GM19328 (cell line): ENCODE results near the gene DRP2.
"Not testable (repeated sequence)": the region's sequence is repeated elsewhere in the genome, so short reads cannot be mapped to it uniquely, and the experiment has no call there.

ENCODE experiments used
- ATAC-seq: cut with Tn5 transposase; IDR thresholded peaks from one replicate; pipeline ENCODE4 v1.9.1; 2021; ENCODE audit warnings: mild to moderate bottlenecking, moderate library complexity; ENCODE audit not compliant: unreplicated experiment

The DRP2 gene, protein sequence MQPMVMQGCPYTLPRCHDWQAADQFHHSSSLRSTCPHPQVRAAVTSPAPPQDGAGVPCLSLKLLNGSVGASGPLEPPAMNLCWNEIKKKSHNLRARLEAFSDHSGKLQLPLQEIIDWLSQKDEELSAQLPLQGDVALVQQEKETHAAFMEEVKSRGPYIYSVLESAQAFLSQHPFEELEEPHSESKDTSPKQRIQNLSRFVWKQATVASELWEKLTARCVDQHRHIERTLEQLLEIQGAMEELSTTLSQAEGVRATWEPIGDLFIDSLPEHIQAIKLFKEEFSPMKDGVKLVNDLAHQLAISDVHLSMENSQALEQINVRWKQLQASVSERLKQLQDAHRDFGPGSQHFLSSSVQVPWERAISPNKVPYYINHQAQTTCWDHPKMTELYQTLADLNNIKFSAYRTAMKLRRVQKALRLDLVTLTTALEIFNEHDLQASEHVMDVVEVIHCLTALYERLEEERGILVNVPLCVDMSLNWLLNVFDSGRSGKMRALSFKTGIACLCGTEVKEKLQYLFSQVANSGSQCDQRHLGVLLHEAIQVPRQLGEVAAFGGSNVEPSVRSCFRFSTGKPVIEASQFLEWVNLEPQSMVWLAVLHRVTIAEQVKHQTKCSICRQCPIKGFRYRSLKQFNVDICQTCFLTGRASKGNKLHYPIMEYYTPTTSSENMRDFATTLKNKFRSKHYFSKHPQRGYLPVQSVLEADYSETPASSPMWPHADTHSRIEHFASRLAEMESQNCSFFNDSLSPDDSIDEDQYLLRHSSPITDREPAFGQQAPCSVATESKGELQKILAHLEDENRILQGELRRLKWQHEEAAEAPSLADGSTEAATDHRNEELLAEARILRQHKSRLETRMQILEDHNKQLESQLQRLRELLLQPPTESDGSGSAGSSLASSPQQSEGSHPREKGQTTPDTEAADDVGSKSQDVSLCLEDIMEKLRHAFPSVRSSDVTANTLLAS

DNA sequence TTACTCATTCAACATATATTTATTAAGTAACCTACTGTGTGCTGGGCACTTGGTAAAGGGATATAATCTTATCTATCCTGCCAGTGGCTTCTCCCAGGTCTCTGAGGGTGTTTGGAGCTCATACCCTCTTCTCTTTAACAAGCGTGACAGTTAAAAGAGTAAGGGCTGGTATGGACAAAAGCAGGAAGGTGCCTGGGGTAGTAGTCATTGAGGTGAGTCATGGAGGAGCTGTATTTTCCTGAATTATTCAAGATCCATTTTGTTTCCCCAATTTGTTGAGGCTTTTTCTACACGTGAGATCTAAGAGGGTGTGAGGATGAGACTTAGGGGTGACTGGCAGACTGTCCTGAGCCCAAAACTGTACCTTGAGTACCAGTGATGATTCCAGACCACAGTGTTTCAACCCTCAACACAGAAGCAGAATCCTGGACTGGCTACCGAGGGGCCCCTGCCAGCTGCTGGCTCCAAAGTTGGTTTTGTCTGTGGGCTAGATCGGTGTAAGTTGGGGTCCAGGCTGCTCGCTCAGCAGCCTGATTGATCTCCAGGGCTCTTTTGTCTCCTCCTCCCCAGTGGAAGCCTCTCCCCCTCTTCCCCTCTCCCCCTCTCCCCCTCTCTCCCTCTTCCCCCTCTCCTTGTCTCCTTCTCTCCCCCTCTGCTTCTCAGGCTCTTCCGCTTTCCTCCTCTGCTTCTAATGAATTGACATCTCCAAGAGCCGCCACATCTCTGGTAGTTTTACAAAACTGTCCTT is at the start of gene DRP2:
TSS of gene DRP2 (plus strand) at position 671 of the 748 bp plus-strand sequence. CDS start 11,862 bp downstream, outside the sequence.
- ATAC-seq = no peak

DNA sequence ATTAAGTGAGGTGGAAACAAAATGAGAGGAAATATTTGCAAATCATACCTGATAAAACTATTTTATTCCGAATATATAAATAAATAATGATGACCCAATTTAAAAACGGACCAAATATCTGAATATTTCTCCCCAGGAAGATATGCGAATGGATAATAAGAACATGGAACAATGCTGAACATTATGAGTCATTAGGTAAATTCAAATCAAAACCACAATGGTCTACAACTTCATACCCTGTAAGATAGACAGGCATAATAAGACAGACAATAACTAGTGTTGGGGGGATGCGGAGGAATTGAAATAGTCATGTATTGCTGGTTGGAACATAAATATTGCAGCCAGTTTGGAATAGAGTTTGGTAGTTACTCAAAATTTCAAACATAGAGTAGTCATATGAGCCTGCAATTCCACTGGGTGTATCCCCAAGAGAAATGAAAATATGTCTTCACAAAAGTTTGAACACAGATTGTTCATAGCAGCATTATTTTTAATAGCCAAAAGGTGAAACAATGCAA is 47.6 kb upstream of the DRP2 start:
- ATAC-seq = no peak

DNA sequence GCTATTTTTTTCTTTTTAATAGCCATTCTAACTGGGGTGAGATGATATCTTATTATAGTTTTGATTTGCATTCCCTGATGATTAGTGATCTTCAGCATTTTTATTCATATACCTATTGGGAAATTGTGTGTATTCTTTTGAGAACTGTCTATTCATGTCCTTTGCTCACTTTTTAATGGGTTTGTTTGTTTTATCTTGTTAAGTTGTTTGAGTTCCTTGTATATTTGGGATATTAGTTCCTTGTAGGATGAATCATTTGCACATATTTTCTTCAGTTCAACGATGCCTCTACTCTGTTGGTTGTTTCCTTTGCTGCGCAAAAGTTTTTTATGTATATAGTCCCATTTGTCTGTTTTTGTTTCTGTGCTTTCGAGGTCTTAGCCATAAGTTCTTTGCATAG is 43.1 kb upstream of the DRP2 start:
- no peak for ATAC-seq

DNA sequence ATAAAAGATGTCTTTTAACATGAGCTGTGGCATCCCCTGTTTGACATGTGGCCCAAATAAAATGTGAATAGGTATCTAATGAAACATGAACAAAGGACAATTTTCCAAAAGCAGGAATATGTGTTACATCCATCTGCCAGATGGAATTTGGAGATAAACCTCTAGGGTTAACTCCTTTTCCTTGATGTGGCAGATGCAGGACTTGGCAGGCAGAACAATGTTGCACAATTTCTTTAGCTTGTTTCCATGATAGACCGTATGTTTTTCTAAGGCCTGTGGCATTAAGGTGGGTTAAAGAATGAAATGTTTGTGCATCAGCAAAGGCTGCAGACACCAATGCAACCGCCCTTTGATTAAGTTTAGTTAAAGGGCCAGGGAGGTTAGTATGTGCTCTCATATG is 34.7 kb upstream of the DRP2 start:
- not testable (repeated sequence) for ATAC-seq

DNA sequence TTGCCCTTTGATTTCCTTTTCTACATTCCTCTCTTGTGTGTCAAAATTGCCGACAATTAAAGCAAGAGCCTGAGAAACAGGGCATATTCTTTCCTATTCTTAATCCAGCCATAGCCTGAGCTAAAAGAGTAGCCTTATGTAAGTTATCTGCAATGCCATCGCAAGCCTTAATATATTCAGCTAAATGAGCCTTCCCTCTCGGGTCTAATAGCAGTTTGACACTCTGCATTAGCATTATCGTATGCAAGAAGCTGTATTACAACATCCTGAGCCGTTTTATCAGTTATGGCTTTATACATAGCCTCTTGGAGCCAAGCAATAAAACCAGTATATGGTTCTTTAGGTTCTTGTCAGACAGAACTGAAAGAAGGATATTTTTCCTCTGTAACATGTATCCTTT is 31.6 kb upstream of the DRP2 start:
- ATAC-seq = not testable (repeated sequence)

DNA sequence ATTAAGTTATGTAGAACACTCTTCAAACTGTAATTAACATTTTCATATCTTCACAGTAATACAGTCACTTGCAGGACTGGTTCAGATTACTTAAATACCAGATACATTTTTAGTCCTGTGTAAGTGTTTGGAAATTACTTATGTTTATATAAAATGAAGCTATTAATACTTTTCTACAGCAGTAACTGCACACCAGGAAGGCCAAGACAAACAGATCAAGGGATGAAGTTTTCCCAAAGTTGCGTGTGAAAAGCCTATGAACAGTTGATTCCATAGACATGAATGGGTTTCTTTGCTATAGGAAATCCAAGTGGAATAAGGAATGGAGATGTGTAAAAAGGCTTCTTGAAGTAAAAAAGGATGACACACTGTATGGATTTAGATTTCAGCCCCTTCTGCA is 28.9 kb upstream of the DRP2 start:
- ATAC-seq = no peak

DNA sequence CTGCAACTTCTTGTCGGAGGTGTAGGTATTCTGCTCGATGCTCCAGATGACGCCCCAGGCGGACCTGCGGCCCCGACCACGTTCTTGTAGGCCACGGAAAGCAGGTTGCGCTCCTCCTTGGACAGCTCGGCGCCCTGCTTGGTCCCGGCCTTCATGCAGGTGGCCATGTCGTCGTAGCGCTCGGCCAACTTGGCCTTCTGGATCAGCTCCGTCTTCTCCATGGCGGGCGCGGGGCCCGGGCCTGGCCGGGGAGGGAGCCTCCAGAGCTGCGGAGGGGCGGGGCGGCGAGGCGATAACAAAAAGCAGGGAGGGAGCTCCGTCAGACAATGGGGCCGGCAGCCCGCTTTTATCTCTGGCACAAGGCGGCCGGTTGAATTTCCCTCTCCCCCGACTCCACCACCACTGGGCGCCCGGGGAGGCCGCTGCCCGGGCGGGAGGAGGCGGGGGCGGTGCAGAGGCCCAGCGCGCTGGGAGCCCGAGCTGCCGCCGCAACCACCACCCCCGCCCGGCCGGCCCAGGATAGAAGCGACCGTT is 28.3 kb upstream of the DRP2 start:
- ATAC-seq = no peak

DNA sequence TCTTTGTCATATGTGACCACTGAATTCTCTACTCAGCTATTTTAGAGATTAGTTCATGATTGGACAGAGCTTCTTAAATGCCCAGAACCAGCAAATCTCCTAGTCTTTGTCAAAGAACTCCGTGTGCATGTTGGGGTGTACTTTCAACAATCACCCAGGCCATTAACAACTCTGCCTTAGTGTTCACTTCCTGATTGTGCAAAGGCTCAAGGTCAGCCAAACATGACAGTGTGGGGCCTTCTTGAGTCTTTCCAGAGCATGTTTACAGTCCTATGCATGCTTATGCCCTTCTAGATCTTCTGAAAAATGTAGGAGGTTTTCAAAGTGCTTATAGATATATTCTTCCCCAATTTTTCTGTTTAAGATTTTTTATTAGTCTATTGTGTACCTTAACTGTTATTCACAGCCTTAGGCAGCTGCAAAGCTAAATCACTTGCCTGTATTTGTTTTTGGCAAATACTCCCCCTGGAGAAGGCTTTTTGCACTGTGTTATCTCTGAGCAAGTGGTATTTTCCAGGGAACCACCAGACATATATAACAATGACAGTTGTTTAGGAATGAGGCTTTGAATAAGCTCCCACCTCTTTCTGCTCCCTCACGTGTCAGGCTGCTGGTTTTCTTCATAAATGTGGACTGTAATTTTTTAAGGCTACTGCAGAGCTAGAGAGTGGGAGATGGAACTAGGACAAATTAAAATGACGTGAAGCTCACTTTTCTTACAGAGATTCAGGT is 24.0 kb upstream of the DRP2 start:
- ATAC-seq = no peak

DNA sequence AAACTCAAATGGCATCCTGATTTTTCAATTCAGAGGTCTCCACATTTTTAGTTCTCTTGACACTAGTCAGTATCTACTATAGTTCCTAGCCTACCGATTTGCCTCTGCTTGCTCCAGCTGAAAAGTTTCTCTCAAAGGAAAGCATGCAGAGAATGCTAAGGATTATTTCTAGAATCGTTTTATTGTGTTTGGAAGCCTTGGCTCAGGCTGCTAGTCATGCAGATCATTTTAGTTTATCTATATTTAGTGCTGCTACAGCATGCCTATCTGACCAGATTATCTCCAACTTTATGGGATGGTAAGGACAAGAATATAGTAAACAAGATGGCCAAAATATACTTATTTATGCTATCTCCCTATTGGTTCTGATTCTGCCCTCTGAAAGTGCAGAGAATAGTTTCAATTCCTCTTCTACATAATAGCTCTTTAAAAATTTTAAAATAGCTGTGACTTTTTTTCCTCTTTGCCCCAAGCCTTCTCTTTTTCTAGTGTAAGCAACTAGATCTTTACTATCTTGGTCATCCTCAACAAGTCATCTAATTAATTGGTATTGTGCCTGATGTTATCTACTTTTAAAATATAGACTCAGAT is 15.7 kb upstream of the DRP2 start:
- no peak for ATAC-seq

DNA sequence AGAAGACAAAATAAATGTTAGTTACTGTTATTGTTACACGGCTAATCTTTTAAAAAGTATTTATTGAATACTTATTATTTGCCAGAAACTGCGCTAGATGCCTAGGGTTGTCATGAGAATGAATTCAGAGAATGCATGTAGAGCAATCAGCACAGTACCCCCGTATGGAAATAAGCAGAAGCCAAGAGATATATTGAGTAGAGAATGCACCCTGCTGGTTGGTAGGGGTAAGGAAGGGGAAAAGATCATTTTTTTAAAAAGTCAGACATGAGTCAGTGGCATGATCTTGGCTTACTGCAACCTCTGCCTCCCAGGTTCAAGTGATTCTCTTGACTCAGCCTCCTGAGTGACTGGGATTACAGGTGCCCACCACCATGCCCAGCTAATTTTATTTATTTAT is 13.1 kb upstream of the DRP2 start:
- peak; percentile 63 for ATAC-seq

DNA sequence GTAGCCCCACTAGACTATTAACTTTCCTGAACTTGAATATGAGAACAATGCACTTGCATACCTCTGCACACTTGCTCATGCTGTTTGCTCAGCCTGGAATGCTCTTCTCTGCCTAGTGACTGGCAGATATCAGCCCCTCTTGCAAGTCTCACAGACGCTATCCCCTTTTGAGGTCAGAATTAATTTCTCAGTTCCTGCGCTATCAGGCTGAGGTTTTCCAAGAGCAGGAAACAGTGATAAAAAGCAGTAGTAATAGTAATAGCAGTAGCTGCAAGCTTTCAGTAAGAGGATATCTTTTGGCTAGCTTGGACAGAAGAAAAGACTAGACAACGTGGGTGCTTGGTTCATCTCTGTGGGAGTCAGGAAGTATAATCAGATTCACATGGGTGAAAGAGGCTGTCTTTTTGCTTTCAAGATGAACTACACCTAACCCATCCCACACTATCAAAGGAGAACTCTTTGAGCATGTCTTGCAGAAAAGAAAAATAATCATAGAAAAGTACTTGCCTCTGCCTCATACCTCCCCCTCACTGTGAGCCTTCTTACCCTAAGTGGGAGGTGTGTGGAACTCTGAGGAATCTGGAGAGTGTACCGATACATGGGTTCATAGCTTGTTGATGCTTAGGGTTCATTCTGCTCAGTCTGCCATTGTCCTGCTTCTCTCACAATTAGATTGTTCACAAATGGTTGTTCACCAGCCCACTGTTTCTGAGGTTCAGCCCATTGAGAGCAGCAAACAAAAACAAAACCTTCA is 11.3 kb upstream of the DRP2 start:
- no peak for ATAC-seq

DNA sequence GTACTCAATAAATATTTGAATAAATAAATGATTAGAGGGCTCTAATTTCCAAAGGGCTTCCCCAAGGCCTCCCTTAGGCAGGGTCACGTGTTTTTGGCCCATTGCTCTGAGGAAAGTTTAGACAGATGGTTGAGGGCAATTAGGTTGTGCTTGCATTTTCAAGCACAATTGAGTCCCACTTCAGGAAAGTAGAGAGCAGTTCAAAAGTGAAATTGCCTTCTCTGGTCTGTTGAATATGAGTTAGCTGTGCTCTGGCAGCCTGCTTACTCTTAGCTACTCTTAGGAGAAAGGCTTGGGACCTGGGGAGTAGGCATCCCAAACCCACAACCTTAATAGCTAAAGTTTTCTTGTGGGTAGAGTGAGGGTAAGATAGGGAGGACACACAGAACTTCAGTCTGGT is 9.0 kb upstream of the DRP2 start:
- no peak for ATAC-seq

DNA sequence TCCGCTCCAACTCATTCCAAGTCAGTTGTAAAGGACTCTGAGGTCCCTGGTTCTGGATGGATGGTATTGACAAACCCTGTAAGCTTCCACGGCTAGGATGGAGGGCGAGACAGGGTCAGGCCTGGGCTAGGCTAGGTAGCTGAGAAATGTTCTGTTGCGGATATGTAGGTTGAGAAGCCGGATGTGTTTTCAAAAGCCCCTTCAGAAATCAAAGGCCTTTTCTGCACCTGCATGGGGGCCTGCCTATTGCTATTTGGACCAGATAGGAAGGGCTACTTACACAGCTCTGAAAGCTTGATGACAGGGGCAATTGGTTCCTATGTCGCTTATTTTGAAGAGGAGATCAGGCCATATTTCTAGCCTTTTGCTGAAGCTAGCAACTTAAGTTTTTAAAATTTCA is 1.9 kb upstream of the DRP2 start:
- no peak for ATAC-seq

DNA sequence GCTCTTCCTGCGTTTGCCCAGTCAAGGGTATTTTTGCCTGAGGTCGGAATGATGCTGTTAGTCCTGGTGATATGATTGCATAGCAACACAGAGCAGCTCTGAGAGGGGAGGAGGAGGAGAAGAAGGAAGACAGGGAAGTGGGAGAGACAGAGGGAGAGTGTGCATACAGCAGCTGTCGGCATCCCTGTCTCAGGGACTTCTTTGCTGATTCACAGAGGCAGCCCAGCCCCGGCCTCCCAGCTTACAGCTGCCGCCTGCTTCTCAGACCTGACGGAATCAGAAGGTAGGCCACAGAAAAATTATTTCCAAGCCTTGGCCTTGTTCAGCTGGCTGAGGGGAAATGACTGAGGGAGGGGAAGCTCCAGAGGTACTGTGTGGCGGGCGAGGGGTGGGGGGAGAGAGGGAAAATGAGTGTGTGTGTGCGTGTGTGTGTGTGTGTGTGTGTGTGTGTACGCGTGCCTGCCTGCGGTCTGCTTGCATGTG is 319 bp downstream of the DRP2 start:
- ATAC-seq = no peak

DNA sequence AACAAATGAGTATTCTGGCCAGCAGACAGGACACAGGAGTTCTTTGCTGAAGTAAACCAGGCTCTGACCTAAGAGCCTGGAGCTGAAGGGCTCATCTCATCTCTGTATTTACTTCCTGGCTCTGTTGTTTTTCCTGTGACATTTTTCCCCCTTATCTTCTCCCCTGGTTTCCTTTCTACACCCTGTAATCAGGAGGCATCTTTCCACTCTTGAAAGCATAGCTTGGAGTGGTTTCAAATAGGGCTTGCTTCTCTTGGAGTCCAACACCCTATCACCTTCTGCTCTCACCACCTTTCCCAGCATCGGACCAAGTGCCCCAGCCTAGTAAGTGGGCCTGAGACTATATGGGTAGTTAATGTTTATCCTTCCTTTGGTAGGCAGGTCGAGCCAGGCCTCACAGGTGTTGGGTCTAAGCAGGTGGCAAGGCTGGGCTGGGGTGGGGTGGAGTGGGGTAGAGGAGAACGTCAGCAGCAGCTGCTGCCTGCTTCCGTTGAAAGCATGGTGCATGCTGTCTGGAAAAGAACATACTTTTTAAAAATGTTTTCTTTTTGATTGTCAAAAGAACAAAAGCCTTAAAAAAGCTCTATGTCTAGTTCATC is 1.2 kb downstream of the DRP2 start:
- ATAC-seq = no peak

DNA sequence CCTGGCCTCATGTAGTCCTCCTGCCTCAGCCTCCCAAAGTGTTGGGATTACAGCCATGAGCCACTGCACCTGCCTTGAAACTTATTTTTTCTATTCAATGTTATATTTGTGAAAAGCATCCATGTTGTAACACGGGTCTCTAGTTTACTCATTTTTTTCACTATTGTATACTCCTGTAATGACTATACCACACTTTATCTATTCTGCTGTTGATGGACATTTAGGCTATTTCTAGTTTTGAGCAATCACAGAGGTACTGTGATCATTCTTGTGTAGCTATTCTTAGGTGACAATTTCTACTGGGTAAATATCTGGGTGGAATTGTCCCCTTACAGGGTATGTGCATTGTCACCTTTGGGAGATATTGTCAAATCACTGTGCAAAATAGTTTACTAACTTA is 3.6 kb downstream of the DRP2 start:
- no peak for ATAC-seq

DNA sequence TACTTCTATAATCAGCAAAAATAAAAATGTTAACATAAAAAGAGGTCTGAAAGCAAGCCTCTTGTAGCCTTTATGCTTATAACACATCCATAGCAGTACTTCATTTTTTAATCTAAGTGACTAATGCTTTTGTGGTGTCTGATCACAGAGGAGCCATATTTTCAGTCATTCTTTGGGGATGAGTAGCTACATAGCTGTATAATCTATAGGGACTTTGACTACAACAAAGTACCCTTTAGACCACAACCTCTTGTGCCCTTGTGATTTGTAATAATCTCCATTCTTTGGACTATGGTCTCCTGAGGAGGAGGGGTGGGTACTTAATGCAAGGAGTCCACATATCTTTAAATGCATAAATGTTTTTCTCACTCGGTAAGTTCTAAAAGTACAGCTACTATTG is 9.6 kb downstream of the DRP2 start:
- ATAC-seq = no peak

DNA sequence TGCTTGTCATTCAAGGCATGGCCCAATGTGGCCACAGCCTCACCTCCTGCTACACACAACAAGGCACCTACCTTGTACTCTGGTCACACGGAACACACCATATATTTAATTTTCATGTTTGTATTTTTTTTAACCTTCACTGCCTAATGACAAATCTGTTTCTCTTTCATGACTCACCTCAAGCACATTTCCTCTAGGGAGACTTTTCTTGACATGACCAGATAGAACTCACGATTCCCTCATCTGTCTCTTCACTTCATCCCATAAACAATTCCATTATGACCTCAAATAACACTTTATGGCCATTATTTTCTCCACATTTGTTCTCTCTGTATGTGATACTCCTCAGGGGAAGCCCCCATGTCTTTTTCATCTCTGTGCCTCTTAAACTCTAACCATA is 11.1 kb downstream of the DRP2 start:
- ATAC-seq = no peak
